ENCODE results near the gene NT5C2.
A peak's percentile ranks its signal among the peaks of the same experiment; 100 is the strongest.
"Not testable (repeated sequence)": the region's sequence is repeated elsewhere in the genome, so short reads cannot be mapped to it uniquely, and the experiment has no call there.

Gene NT5C2

GRCh38 chr10:103224721-103225120, 31.6 kb upstream of the NT5C2 start:
- not testable (repeated sequence) for H3K27ac ChIP-seq (ENCODE audit: low read depth, low read length)

GRCh38 chr10:103224133-103224532, 31.1 kb upstream of the NT5C2 start:
- Histone ChIP-seq H3K27me3 (ENCODE audit: control insufficient read depth in 5 of 5, insufficient read depth in 4 of 5, low read length in 5 of 5) (no peaks in the 10 kb centered on the region), H3K9me3 (ENCODE audit: control insufficient read depth in 5 of 5, low read length in 5 of 5) (peaks cover 6 to 18% (median 13%) of the 10 kb centered on the region in 5 donors), H3K9ac (ENCODE audit: low read length in 5 of 5) (no peak overlapping the region), H3K4me1 (ENCODE audit: control insufficient read depth in 5 of 5, insufficient read depth in 5 of 5, low read length in 5 of 5) (no peaks in the 10 kb centered on the region), H3K27ac (ENCODE audit: low read depth, low read length) (no peak overlapping the region), H3K36me3 (ENCODE audit: control insufficient read depth in 5 of 5, insufficient read depth in 5 of 5, low read length in 5 of 5) (no peaks in the 10 kb centered on the region), H3K4me3 (ENCODE audit: low read depth in 1 of 5, low read length in 5 of 5) (peak overlapping the region in 1 of 5 donors; percentile 8)

More at GRCh38 chr10:103224721-103225120, 31.6 kb upstream of the NT5C2 start:
- not testable (repeated sequence) for H3K36me3 ChIP-seq (ENCODE audit: control insufficient read depth in 5 of 5, insufficient read depth in 5 of 5, low read length in 5 of 5); H3K4me1 ChIP-seq (ENCODE audit: control insufficient read depth in 5 of 5, insufficient read depth in 5 of 5, low read length in 5 of 5); H3K4me3 ChIP-seq (ENCODE audit: low read depth in 1 of 5, low read length in 5 of 5); H3K27me3 ChIP-seq (ENCODE audit: control insufficient read depth in 5 of 5, insufficient read depth in 4 of 5, low read length in 5 of 5); H3K9ac ChIP-seq (ENCODE audit: low read length in 5 of 5)
- H3K9me3 ChIP-seq (ENCODE audit: control insufficient read depth in 5 of 5, low read length in 5 of 5): peaks cover 6 to 18% (median 13%) of the 10 kb centered on the region in 5 donors

- not testable (repeated sequence) for H3K27ac ChIP-seq (ENCODE audit: low read depth, low read length); H3K27me3 ChIP-seq (ENCODE audit: control insufficient read depth in 5 of 5, insufficient read depth in 4 of 5, low read length in 5 of 5); H3K4me1 ChIP-seq (ENCODE audit: control insufficient read depth in 5 of 5, insufficient read depth in 5 of 5, low read length in 5 of 5); H3K9me3 ChIP-seq (ENCODE audit: control insufficient read depth in 5 of 5, low read length in 5 of 5); H3K9ac ChIP-seq (ENCODE audit: low read length in 5 of 5); H3K36me3 ChIP-seq (ENCODE audit: control insufficient read depth in 5 of 5, insufficient read depth in 5 of 5, low read length in 5 of 5); H3K4me3 ChIP-seq (ENCODE audit: low read depth in 1 of 5, low read length in 5 of 5)
These were observed 23.3 kb upstream of the NT5C2 start for GRCh38 chr10:103216362-103216761.

GRCh38 chr10:103215601-103216000, 22.5 kb upstream of the NT5C2 start:
- no peaks in the 10 kb centered on the region for H3K27me3 ChIP-seq (ENCODE audit: control insufficient read depth in 5 of 5, insufficient read depth in 4 of 5, low read length in 5 of 5)
- no peak overlapping the region for H3K4me3 ChIP-seq (ENCODE audit: low read depth in 1 of 5, low read length in 5 of 5)
- no peaks in the 10 kb centered on the region for H3K36me3 ChIP-seq (ENCODE audit: control insufficient read depth in 5 of 5, insufficient read depth in 5 of 5, low read length in 5 of 5)
- H3K4me1 ChIP-seq (ENCODE audit: control insufficient read depth in 5 of 5, insufficient read depth in 5 of 5, low read length in 5 of 5): no peaks in the 10 kb centered on the region
- H3K27ac ChIP-seq (ENCODE audit: low read depth, low read length): no peak overlapping the region
- H3K9ac ChIP-seq (ENCODE audit: low read length in 5 of 5): no peak overlapping the region
- H3K9me3 ChIP-seq (ENCODE audit: control insufficient read depth in 5 of 5, low read length in 5 of 5): peaks cover 0 to 4% (median 0%) of the 10 kb centered on the region in 5 donors

GRCh38 chr10:103210262-103210661, 17.2 kb upstream of the NT5C2 start:
- H3K4me3 ChIP-seq (ENCODE audit: low read depth in 1 of 5, low read length in 5 of 5); H3K9ac ChIP-seq (ENCODE audit: low read length in 5 of 5); H3K27me3 ChIP-seq (ENCODE audit: control insufficient read depth in 5 of 5, insufficient read depth in 4 of 5, low read length in 5 of 5): not testable (repeated sequence)

GRCh38 chr10:103207643-103208042, 14.6 kb upstream of the NT5C2 start:
- not testable (repeated sequence) for H3K36me3 ChIP-seq (ENCODE audit: control insufficient read depth in 5 of 5, insufficient read depth in 5 of 5, low read length in 5 of 5); H3K4me3 ChIP-seq (ENCODE audit: low read depth in 1 of 5, low read length in 5 of 5); H3K9ac ChIP-seq (ENCODE audit: low read length in 5 of 5); H3K27me3 ChIP-seq (ENCODE audit: control insufficient read depth in 5 of 5, insufficient read depth in 4 of 5, low read length in 5 of 5); H3K9me3 ChIP-seq (ENCODE audit: control insufficient read depth in 5 of 5, low read length in 5 of 5); H3K27ac ChIP-seq (ENCODE audit: low read depth, low read length); H3K4me1 ChIP-seq (ENCODE audit: control insufficient read depth in 5 of 5, insufficient read depth in 5 of 5, low read length in 5 of 5)

More at GRCh38 chr10:103210262-103210661, 17.2 kb upstream of the NT5C2 start:
- not testable (repeated sequence) for H3K9me3 ChIP-seq (ENCODE audit: control insufficient read depth in 5 of 5, low read length in 5 of 5); H3K27ac ChIP-seq (ENCODE audit: low read depth, low read length); H3K4me1 ChIP-seq (ENCODE audit: control insufficient read depth in 5 of 5, insufficient read depth in 5 of 5, low read length in 5 of 5); H3K36me3 ChIP-seq (ENCODE audit: control insufficient read depth in 5 of 5, insufficient read depth in 5 of 5, low read length in 5 of 5)

- Histone ChIP-seq H3K27me3 (ENCODE audit: control insufficient read depth in 5 of 5, insufficient read depth in 4 of 5, low read length in 5 of 5) (no peaks in the 10 kb centered on the region), H3K9me3 (ENCODE audit: control insufficient read depth in 5 of 5, low read length in 5 of 5) (peaks cover 0 to 9% (median 7%) of the 10 kb centered on the region in 5 donors), H3K27ac (ENCODE audit: low read depth, low read length) (no peak overlapping the region), H3K9ac (ENCODE audit: low read length in 5 of 5) (no peak overlapping the region), H3K4me3 (ENCODE audit: low read depth in 1 of 5, low read length in 5 of 5) (no peak overlapping the region), H3K36me3 (ENCODE audit: control insufficient read depth in 5 of 5, insufficient read depth in 5 of 5, low read length in 5 of 5) (no peaks in the 10 kb centered on the region), H3K4me1 (ENCODE audit: control insufficient read depth in 5 of 5, insufficient read depth in 5 of 5, low read length in 5 of 5) (no peaks in the 10 kb centered on the region)
These were observed 14.1 kb upstream of the NT5C2 start for GRCh38 chr10:103207141-103207540.

GRCh38 chr10:103206715-103207114, 13.6 kb upstream of the NT5C2 start:
- not testable (repeated sequence) for H3K27ac ChIP-seq (ENCODE audit: low read depth, low read length); H3K9ac ChIP-seq (ENCODE audit: low read length in 5 of 5); H3K9me3 ChIP-seq (ENCODE audit: control insufficient read depth in 5 of 5, low read length in 5 of 5); H3K27me3 ChIP-seq (ENCODE audit: control insufficient read depth in 5 of 5, insufficient read depth in 4 of 5, low read length in 5 of 5); H3K4me3 ChIP-seq (ENCODE audit: low read depth in 1 of 5, low read length in 5 of 5); H3K36me3 ChIP-seq (ENCODE audit: control insufficient read depth in 5 of 5, insufficient read depth in 5 of 5, low read length in 5 of 5); H3K4me1 ChIP-seq (ENCODE audit: control insufficient read depth in 5 of 5, insufficient read depth in 5 of 5, low read length in 5 of 5)

GRCh38 chr10:103205401-103205800, 12.3 kb upstream of the NT5C2 start:
- H3K9me3 ChIP-seq (ENCODE audit: control insufficient read depth in 5 of 5, low read length in 5 of 5); H3K27me3 ChIP-seq (ENCODE audit: control insufficient read depth in 5 of 5, insufficient read depth in 4 of 5, low read length in 5 of 5); H3K4me3 ChIP-seq (ENCODE audit: low read depth in 1 of 5, low read length in 5 of 5); H3K4me1 ChIP-seq (ENCODE audit: control insufficient read depth in 5 of 5, insufficient read depth in 5 of 5, low read length in 5 of 5); H3K9ac ChIP-seq (ENCODE audit: low read length in 5 of 5); H3K27ac ChIP-seq (ENCODE audit: low read depth, low read length); H3K36me3 ChIP-seq (ENCODE audit: control insufficient read depth in 5 of 5, insufficient read depth in 5 of 5, low read length in 5 of 5): not testable (repeated sequence)

- no peak overlapping the region for H3K9ac ChIP-seq (ENCODE audit: low read length in 5 of 5)
- H3K27ac ChIP-seq (ENCODE audit: low read depth, low read length): no peak overlapping the region
- no peaks in the 10 kb centered on the region for H3K27me3 ChIP-seq (ENCODE audit: control insufficient read depth in 5 of 5, insufficient read depth in 4 of 5, low read length in 5 of 5)
- no peaks in the 10 kb centered on the region for H3K36me3 ChIP-seq (ENCODE audit: control insufficient read depth in 5 of 5, insufficient read depth in 5 of 5, low read length in 5 of 5)
- no peaks in the 10 kb centered on the region for H3K4me1 ChIP-seq (ENCODE audit: control insufficient read depth in 5 of 5, insufficient read depth in 5 of 5, low read length in 5 of 5)
- no peak overlapping the region for H3K4me3 ChIP-seq (ENCODE audit: low read depth in 1 of 5, low read length in 5 of 5)
- H3K9me3 ChIP-seq (ENCODE audit: control insufficient read depth in 5 of 5, low read length in 5 of 5): peaks cover 0 to 2% (median 0%) of the 10 kb centered on the region in 5 donors
These were observed 11.5 kb upstream of the NT5C2 start for GRCh38 chr10:103204353-103205255.

All from subcutaneous abdominal adipose tissue (tissue), 5 donors.